SH-SY5Y (cell line): ENCODE data around the gene IPO11.

Source experiments
- GATA2 ChIP-seq: IDR thresholded peaks from 2 replicates; pipeline ENCODE4 v1.6.1; 2011; ENCODE audit warnings: mild to moderate bottlenecking, low read depth, low read length
- GATA3 ChIP-seq: IDR thresholded peaks from 2 replicates; pipeline ENCODE4 v1.6.1; 2011; ENCODE audit warnings: low read depth, mild to moderate bottlenecking, low read length, moderate library complexity

DNA sequence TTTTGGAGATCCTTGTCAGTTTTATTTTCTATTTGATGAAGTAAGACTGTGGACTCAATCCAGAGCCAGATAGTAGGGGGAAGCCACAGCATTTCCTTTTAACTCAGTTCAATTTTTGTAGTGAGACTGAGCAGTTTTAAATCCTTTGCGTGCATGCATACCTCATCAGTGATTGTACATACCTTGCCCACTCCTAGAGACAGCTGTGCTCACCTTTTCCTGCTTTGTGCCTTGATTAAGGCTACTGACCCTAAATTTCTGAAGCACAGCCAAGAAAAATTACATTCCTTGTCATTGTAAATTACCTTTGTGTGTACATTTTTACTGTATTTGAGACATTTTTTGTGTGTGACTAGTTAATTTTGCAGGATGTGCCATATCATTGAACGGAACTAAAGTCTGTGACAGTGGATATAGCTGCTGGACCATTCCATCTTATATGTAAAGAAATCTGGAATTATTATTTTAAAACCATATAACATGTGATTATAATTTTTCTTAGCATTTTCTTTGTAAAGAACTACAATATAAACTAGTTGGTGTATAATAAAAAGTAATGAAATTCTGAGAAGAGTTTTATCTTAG, 26.7 kb upstream of the IPO11 start:
- TF ChIP-seq GATA3 (no peak), GATA2 (no peak)
